Measurements from ENCODE around the gene PPM1E. TPM values are rescaled to one million over a fixed set of nuclear protein-coding genes. Genes with fewer than 3 reads are reported as not detected.

Gene PPM1E
- total and polyA plus RNA-seq, 11 donors: 0.20 to 4.0 (median 0.50) TPM

DNA sequence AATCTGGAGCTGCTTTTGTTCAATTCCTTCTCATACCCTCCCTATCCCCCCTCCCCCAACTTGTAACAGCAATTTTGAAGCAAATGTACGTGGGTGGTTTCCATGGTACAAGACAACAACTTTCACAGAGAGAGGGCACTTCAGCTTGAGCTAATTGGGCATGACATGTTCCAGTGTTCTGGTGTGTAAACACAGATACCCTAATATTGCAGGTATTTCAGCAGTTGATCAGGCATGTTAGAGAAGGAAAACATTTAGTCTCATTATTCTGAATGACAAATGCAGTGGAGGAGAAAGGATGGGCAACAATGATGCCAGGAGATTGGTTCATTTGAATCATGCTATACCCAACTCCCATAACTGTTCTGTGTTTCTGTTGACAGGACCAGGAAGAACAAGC lies 213.5 kb downstream of the PPM1E start:
- no peaks in the 10 kb centered on the region for H3K27me3 ChIP-seq
- no peak for ATAC-seq
- no peaks in the 10 kb centered on the region for H3K9me3 ChIP-seq
- no peaks in the 10 kb centered on the region for H3K4me1 ChIP-seq
- H3K36me3 ChIP-seq: no peaks in the 10 kb centered on the region
- TF ChIP-seq, protein P1, sequence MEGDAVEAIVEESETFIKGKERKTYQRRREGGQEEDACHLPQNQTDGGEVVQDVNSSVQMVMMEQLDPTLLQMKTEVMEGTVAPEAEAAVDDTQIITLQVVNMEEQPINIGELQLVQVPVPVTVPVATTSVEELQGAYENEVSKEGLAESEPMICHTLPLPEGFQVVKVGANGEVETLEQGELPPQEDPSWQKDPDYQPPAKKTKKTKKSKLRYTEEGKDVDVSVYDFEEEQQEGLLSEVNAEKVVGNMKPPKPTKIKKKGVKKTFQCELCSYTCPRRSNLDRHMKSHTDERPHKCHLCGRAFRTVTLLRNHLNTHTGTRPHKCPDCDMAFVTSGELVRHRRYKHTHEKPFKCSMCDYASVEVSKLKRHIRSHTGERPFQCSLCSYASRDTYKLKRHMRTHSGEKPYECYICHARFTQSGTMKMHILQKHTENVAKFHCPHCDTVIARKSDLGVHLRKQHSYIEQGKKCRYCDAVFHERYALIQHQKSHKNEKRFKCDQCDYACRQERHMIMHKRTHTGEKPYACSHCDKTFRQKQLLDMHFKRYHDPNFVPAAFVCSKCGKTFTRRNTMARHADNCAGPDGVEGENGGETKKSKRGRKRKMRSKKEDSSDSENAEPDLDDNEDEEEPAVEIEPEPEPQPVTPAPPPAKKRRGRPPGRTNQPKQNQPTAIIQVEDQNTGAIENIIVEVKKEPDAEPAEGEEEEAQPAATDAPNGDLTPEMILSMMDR (IDR thresholded peaks at IDR 0.05): no peak
- no peak for TF ChIP-seq POLR2A (IDR thresholded peaks at IDR 0.05)
- intact Hi-C loops (cut with DNase I): no loop called here
- no peak for DNase-seq
- no peak overlapping the region for H3K4me3 ChIP-seq
- 33 to 44% (median 40%) methylated on average over 1 of the region's 1 CpG for WGBS, 4 donors
- H3K27ac ChIP-seq: no peak overlapping the region

DNA sequence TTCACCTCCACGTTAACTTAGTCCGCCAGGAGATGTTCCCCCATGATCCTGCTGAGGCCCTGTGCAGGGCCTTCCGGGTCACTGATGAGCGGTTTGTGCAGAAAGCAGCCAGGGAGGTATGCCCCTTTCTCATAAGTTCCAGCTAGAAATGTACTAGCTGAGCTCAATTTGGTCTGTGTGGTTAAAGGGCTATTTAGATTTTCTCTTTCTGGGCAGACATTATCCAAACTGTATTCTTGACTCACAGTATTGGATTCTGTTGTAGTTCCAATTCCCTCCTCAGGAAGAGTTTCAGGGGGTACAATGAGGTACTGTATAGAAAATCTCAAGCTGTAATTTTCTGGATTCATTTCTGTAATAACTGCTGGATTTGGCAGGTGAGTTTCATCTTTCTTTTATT lies 214.0 kb downstream of the PPM1E start:
- 90 to 96% (median 92%) methylated on average over 4 of the region's 4 CpGs for WGBS, 4 donors
- Histone ChIP-seq H3K36me3 (no peaks in the 10 kb centered on the region), H3K4me1 (no peaks in the 10 kb centered on the region), H3K27me3 (no peaks in the 10 kb centered on the region), H3K9me3 (no peaks in the 10 kb centered on the region), H3K27ac (no peak overlapping the region), H3K4me3 (no peak overlapping the region)
- intact Hi-C loops (cut with DNase I): no loop called here
- DNase-seq (no peak), ATAC-seq (no peak)
- TF ChIP-seq POLR2A (IDR thresholded peaks at IDR 0.05): no peak
- TF ChIP-seq, protein P1 (IDR thresholded peaks at IDR 0.05): no peak

DNA sequence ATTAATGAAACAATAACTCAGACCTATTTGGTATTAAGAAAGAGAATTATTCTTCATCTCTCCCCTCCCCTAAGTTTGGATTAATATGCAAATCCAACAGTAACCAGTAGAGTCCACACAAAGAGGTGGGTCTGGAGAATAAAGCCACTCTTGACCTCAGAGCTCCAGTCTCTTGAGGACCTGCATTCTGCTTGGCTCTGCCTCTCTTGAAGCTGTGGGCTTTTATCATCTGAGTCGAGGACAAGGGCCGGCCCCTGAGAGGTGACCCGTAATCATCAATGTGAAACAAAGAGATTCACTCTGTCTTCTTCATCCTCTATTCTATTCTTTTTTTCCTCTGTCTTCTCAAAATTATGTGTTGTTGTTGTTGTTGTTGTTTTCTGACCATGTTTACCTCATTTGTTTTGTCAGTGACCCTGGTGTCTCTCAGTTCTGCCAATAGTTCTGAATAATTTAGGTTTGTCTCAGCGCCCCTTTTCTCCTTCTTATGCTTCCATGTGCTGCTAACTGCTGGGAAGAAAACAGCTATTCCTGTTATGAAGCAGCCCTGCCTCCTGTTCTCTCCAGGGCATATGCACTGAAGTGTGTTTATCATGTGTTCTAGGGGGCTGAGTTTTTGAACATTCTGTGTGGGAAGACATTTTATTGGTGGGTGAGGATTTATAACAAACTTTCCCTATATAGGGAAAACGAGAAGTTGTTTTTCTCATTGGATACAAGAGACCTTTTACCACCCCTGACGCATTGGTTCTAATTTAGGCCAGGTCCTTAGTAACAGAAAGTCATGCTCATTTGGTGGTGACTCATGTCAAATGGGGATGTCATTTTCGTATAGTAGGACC lies 215.2 kb downstream of the PPM1E start:
- Histone ChIP-seq H3K36me3 (no peaks in the 10 kb centered on the region), H3K27ac (no peak overlapping the region), H3K4me3 (no peak overlapping the region), H3K4me1 (peaks cover 0 to 2% (median 0%) of the 10 kb centered on the region in 12 donors), H3K27me3 (no peaks in the 10 kb centered on the region), H3K9me3 (no peaks in the 10 kb centered on the region)
- intact Hi-C loops (cut with DNase I): no loop called here
- no peak for DNase-seq
- TF ChIP-seq POLR2A (IDR thresholded peaks at IDR 0.05): no peak
- TF ChIP-seq, protein P1 (IDR thresholded peaks at IDR 0.05): no peak
- no peak for ATAC-seq
- WGBS, 4 donors: 64 to 77% (median 69%) methylated on average over 7 of the region's 7 CpGs

DNA sequence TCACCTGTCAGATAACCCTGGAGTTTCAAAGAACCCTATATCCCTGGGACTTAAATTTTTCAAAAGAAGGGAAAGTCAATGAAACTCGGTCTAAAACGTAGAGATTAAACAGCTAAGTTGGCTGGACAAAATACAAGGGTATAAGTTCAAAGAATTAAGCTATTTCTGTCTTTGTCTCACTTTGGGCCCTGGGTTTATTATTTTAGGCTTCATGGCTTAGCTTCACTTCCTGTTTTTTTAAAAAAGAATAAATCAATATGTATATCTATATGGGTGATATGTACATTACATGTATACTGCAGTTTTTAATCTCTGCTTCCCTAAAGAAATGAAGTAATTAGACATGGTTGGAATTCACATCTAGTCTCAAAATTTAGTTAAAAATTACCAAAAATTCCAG lies 218.7 kb downstream of the PPM1E start:
- 71 to 82% (median 76%) methylated on average over 2 of the region's 2 CpGs for WGBS, 4 donors
- intact Hi-C loops (cut with DNase I): no loop called here
- H3K36me3 ChIP-seq: no peaks in the 10 kb centered on the region
- DNase-seq (no peak), ATAC-seq (no peak)
- no peak overlapping the region for H3K4me3 ChIP-seq
- no peaks in the 10 kb centered on the region for H3K9me3 ChIP-seq
- TF ChIP-seq POLR2A (IDR thresholded peaks at IDR 0.05): no peak
- TF ChIP-seq, protein P1 (IDR thresholded peaks at IDR 0.05): no peak
- no peak overlapping the region for H3K27ac ChIP-seq
- H3K4me1 ChIP-seq: peaks cover 0 to 5% (median 0%) of the 10 kb centered on the region in 12 donors
- H3K27me3 ChIP-seq: no peaks in the 10 kb centered on the region

All from heart left ventricle (tissue), 16 donors.